HFFc6 (cell line): ENCODE results near the gene SMIM36. TPM values are rescaled to one million over a fixed set of nuclear protein-coding genes. Genes with fewer than 3 reads are reported as not detected.

Source experiments
- DNase-seq: peaks from one replicate; pipeline ENCODE4 v3.0.0-alpha.2; 2018
- H3K27ac Mint-ChIP-seq: 2 replicates; pipeline ENCODE4 v1.8.0; 2020; ENCODE audit warnings: mild to moderate bottlenecking, mixed read lengths
- H3K27me3 Mint-ChIP-seq: 2 replicates; pipeline ENCODE4 v1.8.0; 2021; ENCODE audit warnings: mild to moderate bottlenecking, moderate library complexity, mixed read lengths; ENCODE audit not compliant: insufficient read depth
- H3K36me3 Mint-ChIP-seq: 2 replicates; pipeline ENCODE4 v1.8.0; 2021; ENCODE audit warnings: low read depth, mixed read lengths
- H3K4me1 Mint-ChIP-seq: 2 replicates; pipeline ENCODE4 v1.8.0; 2020; ENCODE audit warnings: low read depth, mixed read lengths
- H3K4me3 Mint-ChIP-seq: 2 replicates; pipeline ENCODE4 v1.8.0; 2020; ENCODE audit warnings: mild to moderate bottlenecking, moderate library complexity, mixed read lengths
- H3K9me3 Mint-ChIP-seq: 2 replicates; pipeline ENCODE4 v1.8.0; 2020; ENCODE audit warnings: mild to moderate bottlenecking, mixed read lengths
- CTCF ChIP-seq: fragments of 200-600 bp; sonication (generic); IDR thresholded peaks from 2 replicates; pipeline ENCODE4 v1.5.0; 2021; ENCODE audit warnings: antibody characterized with exemption, mild to moderate bottlenecking
- total RNA-seq, 6 experiments: library from RNA; stranded (reverse); fragmentation: NEBNext Ultra II Directional; extraction: Animal tissue kit (Norgen Biotek cat#: 25700); gene quantifications; 2 replicates in 1 of 6; 3 replicates in 5 of 6; pipeline ENCODE4 v1.2.3, GENCODE V29; 2021

SMIM36 gene
- total RNA-seq, 6 experiments from 2014 or later, result not detected

GRCh38 chr17:55453839-55454557 lies 57.3 kb downstream of the SMIM36 start:
- peaks cover 74% of the 10 kb centered on the region for H3K4me1 Mint-ChIP-seq
- H3K27ac Mint-ChIP-seq, result no peak overlapping the region
- H3K9me3 Mint-ChIP-seq, result no peaks in the 10 kb centered on the region
- peaks cover 6% of the 10 kb centered on the region for H3K27me3 Mint-ChIP-seq
- no peaks in the 10 kb centered on the region for H3K36me3 Mint-ChIP-seq
- DNase-seq, result no peak
- no peak for TF ChIP-seq CTCF
- H3K4me3 Mint-ChIP-seq, result no peak overlapping the region

DNA sequence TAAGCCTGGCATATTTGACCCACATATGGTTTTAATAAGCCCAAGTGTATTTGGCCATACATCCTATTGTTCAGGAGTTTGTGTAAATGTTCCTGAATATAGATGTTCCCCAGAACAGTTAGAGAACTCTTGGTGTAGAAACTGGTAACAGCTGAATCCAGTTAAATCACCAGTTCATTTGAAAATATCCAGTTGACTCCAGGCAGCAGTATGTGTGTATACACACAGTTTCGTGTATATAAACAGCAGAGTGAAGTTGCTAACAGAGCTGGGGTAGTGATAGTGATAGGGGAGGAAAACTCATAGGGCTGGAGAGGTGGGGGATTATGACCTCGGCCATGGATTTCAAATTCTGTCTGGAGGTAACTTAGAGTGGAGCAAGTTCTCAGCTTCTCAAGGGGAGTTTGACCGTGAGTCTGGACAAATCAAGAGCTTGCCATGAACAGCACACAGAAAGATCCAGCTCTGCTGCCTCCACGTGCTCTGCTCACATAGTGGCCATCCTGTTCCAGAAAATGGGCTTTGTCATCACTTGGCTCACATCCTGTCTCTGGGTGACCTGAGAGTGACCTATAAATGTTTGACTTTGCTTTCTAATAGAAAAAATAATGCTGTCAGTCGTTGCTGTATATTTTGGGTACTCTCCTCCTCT lies 59.0 kb downstream of the SMIM36 start:
- no peak for TF ChIP-seq CTCF
- H3K4me3 Mint-ChIP-seq, result peak overlapping the region; percentile 32; the same call in 1 of the 2 replicates
- H3K4me1 Mint-ChIP-seq, result peaks cover 75% of the 10 kb centered on the region
- peak; percentile 65 for DNase-seq
- H3K9me3 Mint-ChIP-seq, result no peaks in the 10 kb centered on the region
- peaks cover 4% of the 10 kb centered on the region for H3K27me3 Mint-ChIP-seq
- no peaks in the 10 kb centered on the region for H3K36me3 Mint-ChIP-seq
- peak overlapping the region; percentile 92 for H3K27ac Mint-ChIP-seq

GRCh38 chr17:55451758-55452138 lies 59.5 kb downstream of the SMIM36 start:
- TF ChIP-seq CTCF, result no peak
- Mint-ChIP-seq H3K36me3 (no peaks in the 10 kb centered on the region), H3K9me3 (no peaks in the 10 kb centered on the region), H3K4me3 (no peak overlapping the region), H3K27me3 (peaks cover 4% of the 10 kb centered on the region), H3K27ac (peak overlapping the region; percentile 92), H3K4me1 (peaks cover 72% of the 10 kb centered on the region)
- DNase-seq, result no peak

GRCh38 chr17:55451203-55451641 lies 60.0 kb downstream of the SMIM36 start:
- peak; percentile 25 for DNase-seq
- TF ChIP-seq CTCF, result no peak
- H3K27ac Mint-ChIP-seq, result no peak overlapping the region; the same call in 1 of the 2 replicates
- H3K27me3 Mint-ChIP-seq, result peaks cover 4% of the 10 kb centered on the region
- H3K4me3 Mint-ChIP-seq, result no peak overlapping the region
- no peaks in the 10 kb centered on the region for H3K9me3 Mint-ChIP-seq
- no peaks in the 10 kb centered on the region for H3K36me3 Mint-ChIP-seq
- H3K4me1 Mint-ChIP-seq, result peaks cover 66% of the 10 kb centered on the region

DNA sequence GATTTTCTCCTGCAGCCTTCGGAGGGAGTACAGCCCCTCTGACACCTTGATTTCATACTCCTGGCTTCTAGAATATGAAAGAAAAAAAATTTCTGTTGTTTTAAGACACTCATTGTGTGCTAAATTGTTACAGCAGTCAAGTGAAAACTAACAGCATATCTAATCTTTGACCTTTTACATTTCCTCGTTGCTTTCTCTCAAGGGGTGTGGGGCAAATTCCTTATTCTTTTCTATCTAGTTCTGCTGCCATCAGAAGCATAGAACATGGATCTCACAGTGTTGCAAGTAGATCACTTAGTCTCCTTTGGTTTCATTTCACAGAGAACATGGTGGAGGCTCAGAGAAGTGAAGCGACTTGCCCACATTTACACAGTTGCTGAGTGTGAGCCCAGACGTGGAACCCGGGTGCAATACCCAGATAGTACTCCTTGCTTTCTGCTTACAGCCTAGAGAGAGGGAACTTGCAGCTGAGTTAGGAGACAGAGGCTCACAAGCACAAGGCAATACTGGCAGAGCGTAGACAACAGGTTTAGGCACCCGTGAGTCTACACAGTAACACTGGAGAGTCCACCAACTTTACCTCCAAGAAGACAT lies 60.9 kb downstream of the SMIM36 start:
- Mint-ChIP-seq H3K4me1 (peaks cover 57% of the 10 kb centered on the region), H3K9me3 (no peaks in the 10 kb centered on the region)

More for the DNA sequence above, 60.9 kb downstream of the SMIM36 start:
- TF ChIP-seq CTCF, result no peak
- H3K27ac Mint-ChIP-seq, result no peak overlapping the region
- no peak for DNase-seq
- peaks cover 4% of the 10 kb centered on the region for H3K27me3 Mint-ChIP-seq
- H3K4me3 Mint-ChIP-seq, result no peak overlapping the region
- no peaks in the 10 kb centered on the region for H3K36me3 Mint-ChIP-seq
